Loucy (cell line): ENCODE data around the gene KCNQ2.

ENCODE experiments used
- H2AFZ ChIP-seq: fragments of 200-600 bp; sonication (generic); 2 replicates; pipeline ENCODE4 v1.6.0; 2016; ENCODE audit warnings: antibody characterized with exemption, mild to moderate bottlenecking, low read length, moderate library complexity
- H3F3A ChIP-seq: fragments of 200-600 bp; 2 replicates; pipeline ENCODE4 v1.6.0; 2016; ENCODE audit warnings: antibody characterized with exemption, low read depth, mild to moderate bottlenecking
- H3K27me3 ChIP-seq: fragments of 200-600 bp; sonication (generic); 2 replicates; pipeline ENCODE4 v1.6.1; 2014; ENCODE audit warnings: low read length, mild to moderate bottlenecking; ENCODE audit not compliant: insufficient read depth, poor library complexity, severe bottlenecking
- H3K36me3 ChIP-seq: fragments of 200-600 bp; sonication (generic); 2 replicates; pipeline ENCODE4 v1.6.1; 2016; ENCODE audit warnings: low read length; ENCODE audit not compliant: insufficient read depth
- H3K4me1 ChIP-seq: fragments of 200-600 bp; sonication (generic); 2 replicates; pipeline ENCODE4 v1.5.1; 2014; ENCODE audit warnings: low read length, mild to moderate bottlenecking; ENCODE audit not compliant: insufficient read depth, poor library complexity, severe bottlenecking
- H3K4me2 ChIP-seq: fragments of 200-600 bp; sonication (generic); 2 replicates; pipeline ENCODE4 v1.6.0; 2014; ENCODE audit warnings: antibody characterized with exemption, low read length, low read depth, mild to moderate bottlenecking; ENCODE audit not compliant: poor library complexity, severe bottlenecking
- H3K4me3 ChIP-seq: fragments of 200-600 bp; sonication (generic); 2 replicates; pipeline ENCODE4 v1.5.1; 2014; ENCODE audit warnings: low read length, mild to moderate bottlenecking, mixed read lengths; ENCODE audit not compliant: poor library complexity, severe bottlenecking
- H3K79me2 ChIP-seq: fragments of 200-600 bp; sonication (generic); 2 replicates; pipeline ENCODE4 v1.6.1; 2014; ENCODE audit warnings: low read length; ENCODE audit not compliant: insufficient read depth
- H3K9ac ChIP-seq: fragments of 200-600 bp; sonication (generic); 2 replicates; pipeline ENCODE4 v1.6.0; 2014; ENCODE audit warnings: mild to moderate bottlenecking, low read depth, low read length, moderate library complexity; ENCODE audit not compliant: poor library complexity, severe bottlenecking
- H3K9me2 ChIP-seq: fragments of 200-600 bp; sonication (generic); replicated peaks from 2 replicates; pipeline ENCODE4 v1.6.1; 2016; ENCODE audit warnings: low read depth, low read length, mixed read lengths
- H3K9me3 ChIP-seq: fragments of 200-600 bp; sonication (generic); 2 replicates; pipeline ENCODE4 v1.6.1; 2014; ENCODE audit warnings: mild to moderate bottlenecking, antibody characterized with exemption, low read length, low read depth; ENCODE audit not compliant: insufficient read depth
- H4K20me1 ChIP-seq: fragments of 200-600 bp; sonication (generic); 2 replicates; pipeline ENCODE4 v1.6.0; 2014; ENCODE audit warnings: antibody characterized with exemption, low read length, mild to moderate bottlenecking; ENCODE audit not compliant: insufficient read depth, poor library complexity, severe bottlenecking
- CTCF ChIP-seq: fragments of 200-600 bp; sonication (generic); conservative IDR thresholded peaks from 2 replicates; pipeline ENCODE4 v1.5.1; 2014; ENCODE audit warnings: mild to moderate bottlenecking, antibody characterized with exemption, low read length
- EZH2phosphoT487 ChIP-seq: fragments of 200-600 bp; IDR thresholded peaks from 2 replicates; pipeline ENCODE4 v1.6.1; 2018; ENCODE audit warnings: antibody characterized with exemption, mild to moderate bottlenecking, moderate library complexity, borderline replicate concordance

KCNQ2 gene

GRCh38 chr20:63367446-63368055, 104.9 kb downstream of the KCNQ2 start:
- H3K79me2 ChIP-seq: no peaks in the 10 kb centered on the region
- H2AFZ ChIP-seq: no peak overlapping the region
- H3K9me3 ChIP-seq: no peaks in the 10 kb centered on the region
- TF ChIP-seq EZH2phosphoT487 (no peak), CTCF (no peak)
- H3K9ac ChIP-seq: no peak overlapping the region
- no peaks in the 10 kb centered on the region for H3K4me1 ChIP-seq
- H3K27me3 ChIP-seq: no peaks in the 10 kb centered on the region
- H3K36me3 ChIP-seq: no peaks in the 10 kb centered on the region
- H3F3A ChIP-seq: no peaks in the 10 kb centered on the region
- H3K9me2 ChIP-seq: no peaks in the 10 kb centered on the region
- no peak overlapping the region for H3K4me2 ChIP-seq
- no peak overlapping the region for H3K4me3 ChIP-seq
- H4K20me1 ChIP-seq: no peaks in the 10 kb centered on the region

GRCh38 chr20:63366390-63367365, 105.8 kb downstream of the KCNQ2 start:
- Histone ChIP-seq H3K79me2 (no peaks in the 10 kb centered on the region), H3K4me2 (no peak overlapping the region), H3K4me1 (no peaks in the 10 kb centered on the region), H3K9me3 (no peaks in the 10 kb centered on the region), H3K27me3 (no peaks in the 10 kb centered on the region), H4K20me1 (no peaks in the 10 kb centered on the region), H3K4me3 (no peak overlapping the region), H3K9me2 (no peaks in the 10 kb centered on the region), H3K36me3 (no peaks in the 10 kb centered on the region), H3F3A (no peaks in the 10 kb centered on the region), H2AFZ (no peak overlapping the region), H3K9ac (no peak overlapping the region)
- TF ChIP-seq CTCF: no peak
- TF ChIP-seq EZH2phosphoT487: no peak

GRCh38 chr20:63365601-63366389, 106.7 kb downstream of the KCNQ2 start:
- no peaks in the 10 kb centered on the region for H3K27me3 ChIP-seq

More at GRCh38 chr20:63365601-63366389, 106.7 kb downstream of the KCNQ2 start:
- Histone ChIP-seq H2AFZ (no peak overlapping the region), H3K79me2 (no peaks in the 10 kb centered on the region), H3K9me2 (no peaks in the 10 kb centered on the region), H3K9me3 (no peaks in the 10 kb centered on the region), H3K4me2 (no peak overlapping the region), H3K36me3 (no peaks in the 10 kb centered on the region), H3K9ac (no peak overlapping the region), H3K4me3 (no peak overlapping the region), H3K4me1 (no peaks in the 10 kb centered on the region), H3F3A (no peaks in the 10 kb centered on the region), H4K20me1 (no peaks in the 10 kb centered on the region)
- TF ChIP-seq CTCF (no peak), EZH2phosphoT487 (no peak)
